ENCODE measurements around the gene GLIS2.

GRCh38 chr16:4386451-4386805, 70.6 kb downstream of the GLIS2 start:
- TF ChIP-seq CTCF (conservative IDR thresholded peaks at IDR 0.05) = no peak
- no peak for TF ChIP-seq EZH2 (IDR thresholded peaks at IDR 0.05; ENCODE audit: low read depth)

Data from PC-9 (cell line).